HCT116 (cell line): Measurements from ENCODE around the gene PRKCA. TPM values are rescaled to one million over a fixed set of nuclear protein-coding genes. Genes with fewer than 3 reads are reported as not detected.

Source experiments
- ATAC-seq: fragments of 200-7000 bp; cut with Tn5 transposase; 2 replicates; pipeline ENCODE4 v1.9.1; 2020; ENCODE audit warnings: mild to moderate bottlenecking, moderate library complexity
- BruUV-seq: library from RNA; stranded (reverse); fragments of 400-500 nt; replicated peaks from 2 replicates; lab custom pipeline; 2021; lab: Mats Ljungman, UMichigan
- CTCF ChIA-PET: fragments of 300-600 bp; sonication (Branson Sonifier 250); formaldehyde crosslinking; loops from one replicate; lab custom pipeline; 2021; ENCODE audit warnings: antibody characterized with exemption; lab: Charles Lee
- POLR2A ChIA-PET: fragments of 300-600, 350-600 bp; sonication (Branson Sonifier 250); formaldehyde crosslinking; loops from one replicate; lab custom pipeline; 2021; ENCODE audit warnings: antibody characterized with exemption; lab: Charles Lee
- RAD21 ChIA-PET, 2 experiments: fragments of 300-600 bp; sonication (Branson Sonifier 250); formaldehyde crosslinking; loops; one replicate each; lab custom pipeline; 2023; ENCODE audit warnings: low total read pairs in 2 of 2; ENCODE audit not compliant: uncharacterized antibody in 2 of 2, unreplicated experiment in 2 of 2, low non-redundant PET in 1 of 2; lab: Charles Lee
- DNase-seq: peaks from one replicate; pipeline ENCODE4 v3.0.0-alpha.2; 2010; ENCODE audit warnings: low read depth, low spot score
- H2AFZ ChIP-seq: fragments of 200-600 bp; shearing (Covaris generic), sonication (generic); 2 replicates; pipeline ENCODE4 v1.6.1; 2017; ENCODE audit warnings: low read depth, mixed run types, mixed read lengths, antibody characterized with exemption, low read length; ENCODE audit not compliant: poor library complexity, severe bottlenecking
- H3K27ac ChIP-seq: 2 replicates; pipeline ENCODE4 v1.5.1; 2012; ENCODE audit warnings: low read depth, low read length
- H3K27me3 ChIP-seq: fragments of 200-600 bp; sonication (generic); 2 replicates; pipeline ENCODE4 v1.6.1; 2016; ENCODE audit warnings: mixed run types, low read length, mixed read lengths; ENCODE audit not compliant: insufficient read depth
- H3K36me3 ChIP-seq, 2 experiments: fragments of 200-500 bp in 1 of 2; fragments of 200-600 bp in 1 of 2; sonication (Bioruptor generic) in 1 of 2; sonication (generic) in 1 of 2; 2 replicates each; pipeline versions ENCODE4 v1.5.1 to v1.6.1; 2014 to 2016; ENCODE audit warnings: low read length in 2 of 2, inconsistent platforms in 1 of 2, mixed read lengths in 1 of 2, mixed run types in 1 of 2; ENCODE audit not compliant: insufficient read depth in 2 of 2, control insufficient read depth in 1 of 2
- H3K4me1 ChIP-seq, 2 experiments: fragments of 200-600 bp in 1 of 2; sonication (generic) in 1 of 2; 2 replicates each; pipeline versions ENCODE4 v1.5.1 to v1.6.1; 2012 to 2017; ENCODE audit warnings: low read length in 2 of 2, inconsistent platforms in 1 of 2, mild to moderate bottlenecking in 1 of 2, mixed read lengths in 1 of 2, mixed run types in 1 of 2, moderate library complexity in 1 of 2; ENCODE audit not compliant: insufficient read depth in 2 of 2, control insufficient read depth in 1 of 2
- H3K4me2 ChIP-seq: fragments of 200-600 bp; sonication (generic); 2 replicates; pipeline ENCODE4 v1.6.1; 2017; ENCODE audit warnings: mixed run types, low read length, mixed read lengths
- H3K4me3 ChIP-seq, 2 experiments: fragments of 200-600 bp in 1 of 2; sonication (generic) in 1 of 2; replicated peaks in 1 of 2; 2 replicates each; pipeline ENCODE4 v1.5.1; 2011 to 2016; ENCODE audit warnings: low read length in 2 of 2, control low read depth in 1 of 2, low read depth in 1 of 2, mild to moderate bottlenecking in 1 of 2, mixed read lengths in 1 of 2, mixed run types in 1 of 2
- H3K79me2 ChIP-seq: fragments of 200-600 bp; sonication (generic); 2 replicates; pipeline ENCODE4 v1.6.1; 2017; ENCODE audit warnings: mild to moderate bottlenecking, mixed run types, low read length, moderate library complexity, mixed read lengths; ENCODE audit not compliant: insufficient read depth
- H3K9ac ChIP-seq: fragments of 200-600 bp; sonication (generic); 2 replicates; pipeline ENCODE4 v1.6.1; 2016; ENCODE audit warnings: low read length, mixed read lengths
- H3K9me2 ChIP-seq: fragments of 200-600 bp; sonication (generic), shearing (Covaris generic); 2 replicates; pipeline ENCODE4 v1.6.1; 2017; ENCODE audit warnings: mixed run types, mild to moderate bottlenecking, moderate library complexity; ENCODE audit not compliant: insufficient read depth
- H3K9me3 ChIP-seq, 2 experiments: fragments of 200-500 bp in 1 of 2; fragments of 200-600 bp in 1 of 2; sonication (Bioruptor generic) in 1 of 2; sonication (generic) in 1 of 2; 2 replicates each; pipeline ENCODE4 v1.6.1; 2014 to 2017; ENCODE audit warnings: low read length in 2 of 2, mixed read lengths in 2 of 2, inconsistent platforms in 1 of 2, low read depth in 1 of 2, mild to moderate bottlenecking in 1 of 2, mixed run types in 1 of 2, moderate library complexity in 1 of 2; ENCODE audit not compliant: control insufficient read depth in 1 of 2, insufficient read depth in 1 of 2
- H4K20me1 ChIP-seq: fragments of 200-600 bp; sonication (generic), shearing (Covaris generic); 2 replicates; pipeline ENCODE4 v1.6.1; 2017; ENCODE audit warnings: mixed run types, mild to moderate bottlenecking, moderate library complexity; ENCODE audit not compliant: insufficient read depth
- FOSL1 ChIP-seq: IDR thresholded peaks from 2 replicates; pipeline ENCODE4 v1.6.1; 2012; ENCODE audit warnings: low read depth
- POLR2AphosphoS5 ChIP-seq: IDR thresholded peaks from 2 replicates; pipeline ENCODE4 v1.6.1; 2011; ENCODE audit warnings: mild to moderate bottlenecking, low read depth, low read length, moderate library complexity
- SIN3A ChIP-seq: IDR thresholded peaks from 2 replicates; pipeline ENCODE4 v1.6.1; 2012; ENCODE audit warnings: low read depth
- SRF ChIP-seq: IDR thresholded peaks from 2 replicates; pipeline ENCODE4 v1.6.1; 2012; ENCODE audit warnings: low read depth
- ZNF274 ChIP-seq: fragments of 200-500 bp; sonication (Bioruptor generic); IDR thresholded peaks from 2 replicates; pipeline ENCODE4 v1.6.1; 2014; ENCODE audit warnings: mild to moderate bottlenecking, low read depth, low read length, inconsistent platforms
- intact Hi-C: fragments of 100-400 bp; cut with micrococcal nuclease; formaldehyde crosslinking; loops from 2 replicates; pipeline ENCODE4 v1.10.0; 2022
- total RNA-seq: library from RNA; stranded (reverse); gene quantifications from one replicate; pipeline ENCODE4 v1.2.1, GENCODE V29; 2021; ENCODE audit not compliant: unreplicated experiment

Gene PRKCA
- total RNA-seq, 1 experiment from 2014 or later: 18.8 TPM

DNA sequence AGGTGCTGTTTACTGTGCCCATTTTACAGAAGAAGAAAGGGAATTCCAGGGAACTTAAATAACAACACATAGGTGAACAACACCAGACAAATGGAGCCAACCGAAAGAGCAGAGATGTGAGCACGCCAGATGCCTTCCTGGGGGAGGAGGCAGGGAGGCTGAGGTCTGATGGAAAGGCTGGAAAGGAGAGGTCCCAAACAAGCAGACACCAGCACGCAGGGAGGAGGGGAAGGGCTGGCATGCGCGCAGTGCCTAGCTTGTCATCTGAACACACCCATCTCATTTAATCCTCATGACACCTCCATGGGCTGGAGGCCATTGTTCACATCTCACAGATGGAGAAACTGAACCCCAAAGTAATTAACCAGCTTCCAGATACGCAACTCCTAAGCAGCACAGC lies 511.6 kb downstream of the PRKCA start:
- ChIA-PET POLR2A (no interaction called here), CTCF (no interaction called here)
- intact Hi-C loops: no loop called here

DNA sequence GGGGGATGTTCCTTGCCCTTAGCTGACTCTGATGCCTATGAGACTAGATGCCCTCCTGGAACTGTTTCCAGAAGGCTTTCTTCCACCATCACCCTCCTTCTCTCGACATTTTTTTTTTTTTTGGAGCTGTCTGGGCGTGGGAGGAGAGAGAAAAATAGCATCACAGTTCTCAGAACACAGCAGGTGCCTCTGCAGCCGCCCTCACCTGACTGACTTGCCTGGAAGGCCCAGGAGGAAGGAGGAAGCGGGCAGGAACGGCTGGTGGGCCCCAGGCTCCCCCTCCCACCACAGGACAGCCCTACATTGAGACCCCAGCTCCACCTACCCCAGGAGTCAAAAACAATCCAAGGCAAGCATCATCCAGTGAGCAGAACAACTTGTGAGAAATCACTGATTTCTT lies 512.2 kb downstream of the PRKCA start:
- H2AFZ ChIP-seq: no peak overlapping the region
- intact Hi-C loops: no loop called here
- no peak for TF ChIP-seq ZNF274
- TF ChIP-seq POLR2AphosphoS5: no peak
- TF ChIP-seq FOSL1: no peak
- TF ChIP-seq SIN3A: no peak
- TF ChIP-seq, all 23 proteins: peak for 0
- ATAC-seq (no peak), DNase-seq (no peak)
- peaks cover 0 to 8% of the 10 kb centered on the region in 2 experiments; a peak in 1 of 4 replicates for H3K9me3 ChIP-seq
- H3K27ac ChIP-seq: no peak overlapping the region
- ChIA-PET RAD21 (no interaction called here), CTCF (no interaction called here), POLR2A (no interaction called here)
- H3K79me2 ChIP-seq: no peaks in the 10 kb centered on the region
- H3K27me3 ChIP-seq: no peaks in the 10 kb centered on the region; the same call in 1 of the 2 replicates
- H3K36me3 ChIP-seq: no peaks in the 10 kb centered on the region
- H3K9me2 ChIP-seq: no peaks in the 10 kb centered on the region
- no peak overlapping the region for H3K4me3 ChIP-seq
- no peak overlapping the region for H3K9ac ChIP-seq
- H4K20me1 ChIP-seq: no peaks in the 10 kb centered on the region
- no TSS peak for BruUV-seq
- no peaks in the 10 kb centered on the region for H3K4me1 ChIP-seq
- H3K4me2 ChIP-seq: no peak overlapping the region

More for the DNA sequence above, 511.6 kb downstream of the PRKCA start:
- no peak for TF ChIP-seq SRF
- H3K4me1 ChIP-seq: no peaks in the 10 kb centered on the region
- H3K4me2 ChIP-seq: no peak overlapping the region
- no peaks in the 10 kb centered on the region for H3K9me2 ChIP-seq
- BruUV-seq: no TSS peak
- peaks cover 0 to 8% of the 10 kb centered on the region in 2 experiments; a peak in 1 of 4 replicates for H3K9me3 ChIP-seq
- H3K9ac ChIP-seq: no peak overlapping the region
- H4K20me1 ChIP-seq: no peaks in the 10 kb centered on the region
- H2AFZ ChIP-seq: no peak overlapping the region
- no peak overlapping the region for H3K4me3 ChIP-seq
- DNase-seq (no peak), ATAC-seq (no peak)
- H3K27me3 ChIP-seq: no peaks in the 10 kb centered on the region; the same call in 1 of the 2 replicates
- no peak overlapping the region for H3K27ac ChIP-seq
- RAD21 ChIA-PET: no interaction called here
- H3K79me2 ChIP-seq: no peaks in the 10 kb centered on the region
- H3K36me3 ChIP-seq: no peaks in the 10 kb centered on the region
